GM12878 (cell line): Measurements from ENCODE around the gene TARBP1. TPM values are rescaled to one million over a fixed set of nuclear protein-coding genes. Genes with fewer than 3 reads are reported as not detected.

ENCODE experiments used
- BHLHE40 ChIP-seq, 2 experiments: fragments of 450-650 bp in 1 of 2; IDR thresholded peaks; 2 replicates each; pipeline ENCODE4 v1.6.1; 2011 to 2017; ENCODE audit warnings: low read depth in 2 of 2, borderline replicate concordance in 1 of 2, improper control_type of control experiment in 1 of 2, low read length in 1 of 2, mild to moderate bottlenecking in 1 of 2
- E4F1 ChIP-seq: fragments of 450-650 bp; IDR thresholded peaks from 2 replicates; pipeline ENCODE4 v1.6.1; 2018; ENCODE audit warnings: borderline replicate concordance, mild to moderate bottlenecking; ENCODE audit not compliant: partially characterized antibody
- ELK1 ChIP-seq: IDR thresholded peaks from 2 replicates; pipeline ENCODE4 v1.6.1; 2012; ENCODE audit warnings: low read depth, low read length, improper control_type of control experiment
- HDGF ChIP-seq: fragments of 450-650 bp; IDR thresholded peaks from 2 replicates; pipeline ENCODE4 v1.6.1; 2016; ENCODE audit warnings: antibody characterized with exemption
- MEF2B ChIP-seq: fragments of 450-650 bp; IDR thresholded peaks from 2 replicates; pipeline ENCODE4 v1.6.1; 2018; ENCODE audit warnings: mild to moderate bottlenecking, moderate library complexity; ENCODE audit not compliant: partially characterized antibody, poor library complexity, severe bottlenecking
- MLLT1 ChIP-seq: fragments of 450-650 bp; IDR thresholded peaks from 2 replicates; pipeline ENCODE4 v1.6.1; 2016; ENCODE audit warnings: mild to moderate bottlenecking
- NRF1 ChIP-seq: conservative IDR thresholded peaks from 2 replicates; pipeline ENCODE4 v1.6.1; 2011; ENCODE audit warnings: mild to moderate bottlenecking, low read depth, low read length, improper control_type of control experiment
- PKNOX1 ChIP-seq: fragments of 450-650 bp; IDR thresholded peaks from 2 replicates; pipeline ENCODE4 v1.6.1; 2016; ENCODE audit warnings: mild to moderate bottlenecking
- PML ChIP-seq: IDR thresholded peaks from 2 replicates; pipeline ENCODE4 v1.6.1; 2012; ENCODE audit warnings: low read length, inconsistent platforms
- POLR2A ChIP-seq: IDR thresholded peaks from 2 replicates; pipeline ENCODE4 v1.6.1; 2011; ENCODE audit warnings: low read depth, mild to moderate bottlenecking, low read length
- POLR2AphosphoS5 ChIP-seq: IDR thresholded peaks from 2 replicates; pipeline ENCODE4 v1.6.1; 2011; ENCODE audit warnings: mild to moderate bottlenecking, low read length, inconsistent platforms
- POU2F2 ChIP-seq: IDR thresholded peaks from 3 replicates; pipeline ENCODE4 v1.6.1; 2011; ENCODE audit warnings: low read depth, mild to moderate bottlenecking, low read length, borderline replicate concordance
- RUNX3 ChIP-seq: IDR thresholded peaks from 2 replicates; pipeline ENCODE4 v1.6.1; 2012; ENCODE audit warnings: low read length, inconsistent platforms
- ZNF384 ChIP-seq: IDR thresholded peaks from 2 replicates; pipeline ENCODE4 v1.6.1; 2012; ENCODE audit warnings: low read depth, mild to moderate bottlenecking, low read length, improper control_type of control experiment, borderline replicate concordance
- polyA plus RNA-seq, 11 experiments: library from polyadenylated mRNA; depleted of rRNA in 4 of 11; unstranded in 6 of 11; stranded (reverse) in 5 of 11; fragments of >200 nt; fragmentation: Nextera tagmentation in 4 of 11; fragmentation: Illumina TruSeq in 1 of 11; extraction: Ambion mirVana in 4 of 11; extraction: Trizol in 1 of 11; gene quantifications; 1 replicate in 1 of 11; 2 replicates in 10 of 11; pipeline versions ENCODE4 v1.2.1 to v1.2.3, GENCODE V29; 2011 to 2016; ENCODE audit warnings: inconsistent platforms in 2 of 11, missing spikeins in 2 of 11, low read depth in 1 of 11
- total RNA-seq, 4 experiments: library from RNA; depleted of rRNA in 3 of 4; stranded (reverse); fragments of >200 nt in 3 of 4; fragmentation: Illumina TruSeq in 1 of 4; extraction: Trizol in 1 of 4; gene quantifications; 2 replicates each; pipeline versions ENCODE4 v1.2.1 to v1.2.3, GENCODE V29; 2013 to 2021

TARBP1 gene
- total and polyA plus RNA-seq, 10 of the 15 experiments (the other 5 are each of a cell fraction or from before 2014, with no cell fraction given): 10.8 to 94.4 (median 35.3) TPM

GRCh38 chr1:234356615-234357269, 122.2 kb downstream of the TARBP1 start (continued):
- TF ChIP-seq E4F1 (peak; percentile 75), POLR2AphosphoS5 (peak; percentile 64; the same call in 1 of the 2 replicates), BHLHE40 (IDR thresholded peaks at IDR 0.05; ENCODE audit: borderline replicate concordance in 1 of 2, low read depth in 2 of 2, low read length in 1 of 2) (peak in 1 of 2 experiments; percentile 49; a peak in 1 of 4 replicates), MEF2B (peak; percentile 12), ELK1 (peak; percentile 47; the same call in 1 of the 2 replicates), PML (peak; percentile 59), POLR2A (peak; percentile 72), ZNF384 (peak; percentile 70), POU2F2 (0 out of 3 replicates have a peak, but pooled peaks have one; percentile 31), HDGF (0 out of 2 replicates have a peak, but pooled peaks have one; percentile 39), MLLT1 (peak; percentile 92), PKNOX1 (0 out of 2 replicates have a peak, but pooled peaks have one; percentile 11), NRF1 (peak; percentile 32), RUNX3 (peak; percentile 36)
